ENCODE results near the gene HSPA14.
A peak's percentile ranks its signal among the peaks of the same experiment; 100 is the strongest.

DNA sequence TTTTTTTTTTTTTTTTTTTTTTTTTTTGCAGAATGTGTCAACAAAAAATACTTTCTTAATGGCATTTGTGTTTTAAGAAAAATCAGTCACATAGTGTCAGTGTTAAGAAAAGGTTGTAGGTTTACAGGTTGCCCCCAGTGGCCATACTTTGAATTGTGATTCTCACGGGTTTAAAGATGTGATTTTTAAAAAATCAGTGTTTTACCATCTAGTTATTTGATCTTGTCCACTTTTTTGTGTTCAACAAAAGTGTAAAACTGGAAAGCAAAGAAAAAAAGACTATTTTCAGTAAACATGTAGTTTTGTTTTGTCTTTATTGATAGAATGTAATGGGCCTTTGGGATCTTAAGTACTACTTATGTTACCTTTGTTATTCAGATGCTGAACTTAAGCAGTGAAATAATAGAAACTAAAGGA, 66.2 kb downstream of the HSPA14 start:
- TF ChIP-seq CTCF (IDR thresholded peaks at IDR 0.05; ENCODE audit: insufficient read depth, low read length, poor library complexity, severe bottlenecking) = peak; percentile 47
- TF ChIP-seq EZH2phosphoT487 (conservative IDR thresholded peaks at IDR 0.05; ENCODE audit: low read length) = no peak

Measured in SU-DHL-6 (cell line).